Activated CD8-positive, alpha-beta memory T cell treated with anti-CD3 and anti-CD28 coated beads, Interleukin-2, amount 50 U/mL, for 24 hours (primary cell): ENCODE measurements around the gene ZNF526.
A peak's percentile ranks its signal among the peaks of the same experiment; 100 is the strongest.
"Not testable (repeated sequence)": the region's sequence is repeated elsewhere in the genome, so short reads cannot be mapped to it uniquely, and the experiment has no call there.

ENCODE experiments used
- DNase-seq: peaks from one replicate; pipeline ENCODE4 v3.0.0-alpha.2; 2020; ENCODE audit errors: extremely low read depth

The ZNF526 gene

DNA sequence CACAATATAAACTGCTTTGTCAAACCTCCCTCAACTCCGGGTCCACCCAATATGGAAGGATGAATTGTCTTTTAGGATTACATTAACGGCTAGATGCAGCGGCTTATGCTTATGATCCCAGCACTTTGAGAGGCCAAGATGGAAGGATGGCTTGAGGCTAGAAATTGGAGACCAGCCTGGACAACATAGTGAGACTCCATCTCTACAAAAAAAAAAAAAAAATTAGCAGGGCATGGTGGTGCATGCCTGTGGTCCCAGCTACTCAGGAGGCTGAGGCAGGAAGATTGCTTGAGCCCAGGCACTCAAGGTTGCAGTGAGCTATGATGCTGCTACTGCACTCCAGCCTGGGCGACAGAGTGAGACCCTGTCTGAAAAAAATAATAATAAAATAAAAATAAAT lies 46.0 kb downstream of the ZNF526 start:
- not testable (repeated sequence) for DNase-seq

DNA sequence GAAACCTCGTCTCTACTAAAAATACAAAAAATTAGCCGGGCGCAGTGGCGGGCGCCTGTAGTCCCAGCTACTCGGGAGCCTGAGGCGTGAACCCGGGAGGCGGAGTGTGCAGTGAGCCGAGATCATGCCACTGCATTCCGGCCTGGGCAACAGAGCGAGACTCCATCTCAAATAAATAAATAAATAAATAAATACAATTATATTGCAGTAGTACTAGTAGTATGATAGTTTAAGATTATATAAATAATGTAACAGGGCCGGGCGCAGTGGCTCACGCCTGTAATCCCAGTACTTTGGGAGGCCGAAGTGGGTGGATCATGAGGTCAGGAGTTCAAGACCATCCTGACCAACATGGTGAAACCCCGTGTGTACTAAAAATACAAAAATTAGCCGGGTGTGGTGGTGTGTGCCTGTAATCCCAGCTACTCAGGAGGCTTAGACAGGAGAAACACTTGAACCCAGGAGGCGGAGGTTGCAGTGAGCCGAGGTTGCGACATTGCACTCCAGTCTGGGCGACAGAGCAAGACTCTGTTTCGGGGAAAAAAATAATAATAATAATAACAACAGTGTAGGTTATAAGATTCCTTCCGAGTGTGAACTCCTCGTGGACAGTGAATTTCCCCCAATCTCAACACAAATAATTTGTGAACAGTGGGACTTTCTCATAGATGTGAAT lies 47.0 kb downstream of the ZNF526 start:
- not testable (repeated sequence) for DNase-seq

DNA sequence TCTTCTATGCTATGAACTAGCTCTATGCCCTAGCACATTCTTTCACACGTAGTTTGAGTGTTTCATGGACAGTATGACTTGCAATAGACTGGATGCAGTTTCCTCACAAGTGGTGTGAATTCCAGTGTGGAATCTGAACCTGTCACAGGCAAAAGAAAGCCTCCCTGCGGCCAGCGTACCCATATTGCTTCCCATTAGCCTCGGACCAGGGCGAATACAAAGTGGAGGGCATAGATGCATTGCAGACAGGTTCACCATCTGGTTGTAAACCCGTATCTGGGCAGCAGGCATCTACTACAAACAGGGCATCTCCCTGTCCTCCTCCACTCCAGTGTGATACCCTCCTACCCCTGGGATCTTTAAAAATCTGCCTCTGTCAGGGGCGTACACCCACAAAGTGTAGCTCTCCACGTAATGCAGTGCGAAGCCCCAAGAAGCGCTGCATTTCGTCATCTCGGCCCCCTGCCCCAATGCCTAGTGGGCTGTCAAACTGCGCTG lies 47.6 kb downstream of the ZNF526 start:
- no peak for DNase-seq

DNA sequence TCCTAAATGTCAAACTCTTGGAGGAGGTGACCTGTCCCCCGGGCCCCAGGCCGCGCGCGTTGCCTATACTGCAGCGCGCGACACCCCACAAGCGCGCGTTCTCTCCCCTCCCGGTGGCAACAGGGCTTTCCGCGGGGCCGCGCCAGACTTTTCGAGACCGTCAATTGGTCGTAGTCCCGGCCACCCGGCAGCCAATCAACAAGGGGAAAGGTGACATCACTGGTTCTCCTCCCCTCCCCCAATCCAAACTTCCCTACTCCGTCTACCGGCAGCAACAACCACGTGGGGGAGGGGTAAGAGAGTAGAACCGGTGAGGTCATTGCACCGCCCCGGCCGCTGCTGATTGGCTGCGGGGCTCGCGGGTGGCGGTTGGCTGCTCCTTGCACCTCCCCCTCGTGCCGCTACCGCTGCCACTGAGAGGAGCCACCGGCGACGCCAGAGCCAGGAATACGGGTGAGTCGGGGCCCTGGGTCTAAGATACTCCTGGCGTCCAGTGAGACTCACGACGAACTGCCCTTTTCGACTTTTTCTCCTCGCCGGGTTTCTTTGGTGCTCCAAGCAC lies 48.1 kb downstream of the ZNF526 start:
- peak; percentile 98 for DNase-seq

DNA sequence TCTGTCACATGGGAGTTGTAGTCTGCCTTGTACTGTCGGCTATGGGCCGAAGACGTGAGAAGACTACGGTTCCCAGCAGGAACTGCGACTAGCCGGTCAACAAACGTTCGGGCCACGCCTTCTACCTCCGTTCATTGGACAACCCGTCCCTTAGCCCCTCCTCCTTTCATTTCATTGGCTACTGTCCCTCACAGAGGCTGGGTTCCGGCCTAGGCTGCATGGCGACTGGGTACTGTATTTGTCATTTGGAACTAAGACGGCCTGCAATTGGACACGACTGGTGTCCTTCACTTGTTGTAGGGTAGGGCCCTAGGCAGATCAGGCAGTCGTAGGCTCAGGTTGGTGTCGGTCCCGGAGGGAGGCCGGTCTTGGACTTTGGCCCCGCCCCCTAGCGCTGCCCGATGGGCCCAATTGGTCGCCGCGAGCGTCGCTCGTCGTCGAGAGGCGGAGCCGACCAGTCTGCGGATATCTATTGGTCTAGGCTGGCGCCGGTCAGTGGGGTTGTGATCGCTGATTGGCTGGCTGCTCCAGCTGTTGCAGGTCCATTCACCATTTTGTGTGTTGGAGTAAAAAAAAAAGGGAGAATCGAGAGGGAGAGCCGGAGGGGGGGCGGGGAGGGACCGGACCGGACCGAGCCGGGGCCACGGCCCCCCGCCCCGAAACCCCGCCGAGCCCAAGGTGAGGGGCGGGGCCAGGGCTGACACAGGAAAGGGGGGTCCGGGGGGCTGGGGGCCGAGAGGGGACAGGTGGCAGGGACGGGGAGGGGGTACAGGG lies 48.8 kb downstream of the ZNF526 start, which contains the start of gene CIC:
CIC (plus strand) TSS at position 549 of the 774 bp plus-strand sequence. CDS start 2,532 bp downstream, outside the sequence.
- peak; percentile 97 for DNase-seq

DNA sequence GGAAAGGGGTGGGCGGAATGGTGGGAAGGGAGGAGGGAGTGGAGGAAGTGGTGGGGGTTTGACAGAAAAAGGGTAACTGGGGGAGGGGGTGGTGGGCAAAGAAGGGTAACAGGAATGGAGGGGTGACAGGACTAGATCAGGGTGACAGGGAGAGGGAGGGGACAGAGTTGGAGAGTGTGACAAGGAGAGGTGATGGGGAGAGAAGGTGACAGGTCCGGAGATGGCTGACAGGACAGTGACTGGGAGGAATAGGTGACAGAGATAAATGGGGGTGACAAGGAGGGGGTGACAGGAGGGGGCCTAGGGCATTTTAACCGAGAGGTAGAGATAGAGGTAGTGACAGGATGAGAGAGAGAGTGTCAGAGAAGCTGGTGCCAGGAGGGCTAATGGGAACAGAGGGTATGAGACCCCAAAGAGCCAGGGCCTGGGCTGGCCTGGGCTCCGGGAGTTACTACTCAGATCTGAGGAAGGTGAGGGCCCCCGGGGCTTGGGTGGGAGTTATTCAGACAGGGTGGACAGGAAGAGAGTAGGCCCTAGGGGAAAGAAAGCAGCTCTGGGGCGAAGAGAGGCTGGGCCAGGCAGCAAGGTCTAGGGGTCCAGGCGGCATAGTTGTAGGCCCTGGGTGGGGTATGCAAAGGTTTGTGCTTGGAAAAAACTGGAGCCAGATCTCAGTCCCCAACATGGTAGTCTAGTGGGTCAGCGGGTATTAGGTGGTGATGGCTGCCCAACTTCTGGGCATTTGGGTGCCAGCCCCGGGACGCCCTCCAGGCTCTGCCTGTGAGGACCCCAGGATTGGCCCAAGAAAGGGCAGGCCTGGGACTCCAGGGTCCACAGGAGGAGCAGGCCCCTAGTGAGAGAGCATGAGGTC lies 49.6 kb downstream of the ZNF526 start:
- DNase-seq: no peak

DNA sequence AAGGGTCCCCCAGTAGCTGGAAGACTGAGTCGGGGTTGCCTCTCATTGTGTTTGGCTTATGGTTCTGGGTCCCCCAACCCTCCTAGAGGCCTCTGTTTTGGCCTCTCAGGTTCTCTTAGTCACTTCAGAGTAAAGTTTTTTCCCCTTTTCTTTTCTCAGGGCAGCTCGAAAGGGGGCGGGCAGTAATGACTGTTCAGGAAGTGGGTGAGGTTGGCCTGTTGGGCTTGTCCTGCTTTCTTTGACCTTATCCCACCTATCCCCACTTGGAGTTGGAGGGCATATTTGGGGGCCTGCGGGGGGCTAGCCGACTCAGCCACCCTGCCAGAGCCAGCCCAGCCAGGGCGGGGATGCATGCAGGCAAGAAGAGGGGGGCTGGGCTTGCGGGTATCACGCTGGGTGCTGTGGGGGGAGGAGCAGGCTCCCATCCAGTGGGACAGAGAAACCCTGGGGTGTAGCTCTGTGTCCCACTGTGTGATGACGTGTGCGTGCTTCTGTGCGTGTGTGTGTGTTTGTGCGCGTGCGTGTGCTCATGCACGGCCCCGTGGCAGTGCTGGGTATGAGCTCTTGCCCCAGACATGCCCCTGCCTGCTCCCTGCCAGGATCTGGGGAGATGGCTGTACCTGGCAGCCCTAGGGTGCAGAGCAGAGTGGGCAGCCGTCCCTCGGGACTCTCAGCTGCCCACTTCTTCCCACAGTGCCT lies 50.4 kb downstream of the ZNF526 start:
- no peak for DNase-seq

DNA sequence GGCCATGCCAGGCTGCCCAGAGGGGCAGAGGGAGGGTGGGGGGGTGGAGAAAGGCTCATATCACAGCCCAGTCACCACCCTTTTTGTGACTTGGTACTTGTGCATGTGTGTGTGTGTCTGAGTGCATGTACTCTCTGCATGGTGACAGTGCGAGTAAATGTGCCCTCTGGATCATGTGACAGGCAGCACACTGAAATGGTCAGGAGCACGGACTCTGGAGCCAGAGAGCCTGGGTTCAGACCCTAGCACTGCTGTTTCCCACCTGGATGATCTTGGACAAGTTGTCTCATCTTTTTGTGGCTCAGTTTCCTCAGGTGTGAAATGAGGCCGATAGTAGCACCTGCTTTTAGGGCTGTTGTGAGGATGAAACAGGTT lies 50.9 kb downstream of the ZNF526 start:
- DNase-seq: no peak

DNA sequence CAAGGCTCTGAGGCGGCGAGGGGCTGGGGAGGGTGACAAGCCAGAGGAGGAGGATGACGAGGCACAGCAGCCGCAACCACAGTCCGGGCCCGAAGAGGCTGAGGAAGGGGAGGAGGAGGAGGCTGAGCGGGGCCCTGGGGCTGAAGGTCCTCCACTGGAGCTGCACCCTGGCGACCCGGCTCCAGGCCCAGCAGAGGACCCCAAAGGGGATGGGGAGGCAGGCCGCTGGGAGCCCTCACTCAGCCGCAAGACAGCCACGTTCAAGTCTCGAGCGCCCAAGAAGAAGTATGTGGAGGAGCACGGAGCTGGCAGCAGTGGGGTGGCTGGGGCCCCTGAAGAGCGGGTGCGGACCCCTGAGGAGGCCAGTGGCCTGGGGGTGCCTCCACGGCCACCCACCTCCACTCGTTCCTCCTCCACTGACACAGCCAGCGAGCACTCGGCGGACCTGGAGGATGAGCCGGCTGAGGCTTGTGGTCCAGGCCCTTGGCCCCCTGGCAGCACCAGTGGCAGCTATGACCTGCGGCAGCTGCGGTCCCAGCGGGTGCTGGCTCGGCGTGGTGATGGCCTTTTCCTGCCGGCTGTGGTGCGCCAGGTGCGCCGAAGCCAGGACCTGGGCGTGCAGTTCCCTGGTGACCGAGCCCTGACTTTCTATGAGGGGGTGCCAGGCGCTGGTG lies 51.9 kb downstream of the ZNF526 start:
- DNase-seq: no peak

DNA sequence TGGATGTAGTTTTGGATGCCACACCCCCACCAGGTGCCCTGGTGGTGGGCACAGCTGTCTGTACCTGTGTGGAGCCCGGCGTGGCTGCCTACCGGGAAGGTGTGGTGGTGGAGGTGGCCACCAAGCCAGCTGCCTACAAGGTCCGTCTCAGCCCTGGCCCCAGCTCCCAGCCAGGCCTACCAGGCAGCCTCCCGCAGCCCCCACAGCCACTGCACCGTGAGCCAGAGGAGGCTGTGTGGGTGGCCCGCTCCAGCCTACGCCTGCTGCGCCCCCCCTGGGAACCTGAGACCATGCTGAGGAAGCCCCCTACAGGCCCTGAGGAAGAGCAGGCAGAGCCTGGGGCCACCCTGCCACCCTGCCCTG lies 52.4 kb downstream of the ZNF526 start:
- DNase-seq: no peak

DNA sequence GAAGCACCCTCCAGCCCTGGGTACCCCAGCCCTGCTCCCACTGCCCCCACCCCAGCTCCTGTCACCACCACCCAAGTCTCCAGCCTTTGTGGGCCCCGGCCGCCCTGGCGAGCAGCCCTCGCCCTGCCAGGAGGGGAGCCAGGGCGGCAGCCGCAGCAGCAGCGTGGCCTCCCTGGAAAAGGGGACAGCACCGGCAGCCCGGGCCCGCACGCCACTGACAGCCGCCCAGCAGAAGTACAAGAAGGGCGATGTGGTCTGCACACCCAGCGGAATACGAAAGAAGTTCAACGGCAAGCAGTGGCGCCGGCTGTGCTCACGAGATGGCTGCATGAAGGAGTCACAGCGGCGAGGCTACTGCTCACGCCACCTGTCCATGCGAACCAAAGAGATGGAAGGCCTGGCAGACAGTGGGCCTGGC lies 52.9 kb downstream of the ZNF526 start:
- DNase-seq: no peak

DNA sequence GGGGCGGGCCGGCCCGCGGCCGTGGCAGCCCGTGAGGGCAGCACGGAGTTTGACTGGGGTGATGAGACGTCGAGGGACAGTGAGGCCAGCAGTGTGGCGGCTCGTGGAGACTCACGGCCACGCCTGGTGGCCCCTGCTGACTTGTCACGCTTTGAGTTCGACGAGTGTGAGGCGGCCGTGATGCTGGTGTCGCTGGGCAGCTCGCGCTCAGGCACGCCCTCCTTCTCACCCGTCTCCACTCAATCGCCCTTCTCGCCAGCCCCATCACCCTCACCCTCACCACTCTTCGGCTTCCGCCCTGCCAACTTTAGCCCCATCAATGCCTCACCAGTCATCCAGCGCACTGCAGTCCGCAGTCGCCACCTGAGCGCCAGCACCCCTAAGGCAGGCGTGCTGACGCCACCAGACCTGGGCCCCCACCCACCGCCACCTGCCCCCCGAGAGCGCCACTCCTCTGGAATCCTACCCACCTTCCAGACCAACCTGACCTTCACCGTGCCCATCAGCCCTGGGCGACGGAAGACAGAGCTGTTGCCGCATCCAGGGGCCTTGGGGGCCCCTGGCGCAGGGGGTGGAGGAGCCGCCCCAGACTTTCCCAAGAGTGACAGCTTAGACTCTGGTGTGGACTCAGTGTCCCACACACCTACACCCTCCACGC lies 53.4 kb downstream of the ZNF526 start:
- DNase-seq: no peak

DNA sequence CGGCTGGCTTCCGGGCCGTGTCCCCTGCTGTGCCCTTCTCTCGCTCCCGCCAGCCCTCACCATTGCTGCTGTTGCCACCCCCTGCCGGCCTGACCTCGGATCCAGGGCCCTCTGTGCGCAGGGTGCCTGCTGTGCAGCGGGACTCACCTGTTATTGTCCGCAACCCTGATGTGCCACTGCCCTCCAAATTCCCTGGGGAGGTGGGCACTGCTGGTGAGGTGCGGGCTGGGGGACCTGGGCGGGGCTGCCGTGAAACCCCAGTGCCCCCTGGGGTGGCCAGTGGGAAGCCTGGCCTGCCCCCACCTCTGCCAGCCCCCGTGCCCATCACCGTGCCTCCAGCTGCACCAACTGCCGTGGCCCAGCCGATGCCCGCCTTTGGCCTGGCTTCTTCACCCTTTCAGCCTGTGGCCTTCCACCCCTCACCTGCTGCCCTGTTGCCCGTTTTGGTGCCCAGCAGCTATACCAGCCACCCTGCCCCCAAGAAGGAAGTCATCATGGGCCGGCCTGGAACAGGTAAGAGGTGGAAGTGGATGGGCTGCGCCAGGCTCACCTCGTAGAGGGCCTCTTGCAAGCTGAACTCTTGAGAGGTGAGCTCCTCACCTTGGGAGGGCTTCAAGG lies 54.1 kb downstream of the ZNF526 start:
- no peak for DNase-seq

DNA sequence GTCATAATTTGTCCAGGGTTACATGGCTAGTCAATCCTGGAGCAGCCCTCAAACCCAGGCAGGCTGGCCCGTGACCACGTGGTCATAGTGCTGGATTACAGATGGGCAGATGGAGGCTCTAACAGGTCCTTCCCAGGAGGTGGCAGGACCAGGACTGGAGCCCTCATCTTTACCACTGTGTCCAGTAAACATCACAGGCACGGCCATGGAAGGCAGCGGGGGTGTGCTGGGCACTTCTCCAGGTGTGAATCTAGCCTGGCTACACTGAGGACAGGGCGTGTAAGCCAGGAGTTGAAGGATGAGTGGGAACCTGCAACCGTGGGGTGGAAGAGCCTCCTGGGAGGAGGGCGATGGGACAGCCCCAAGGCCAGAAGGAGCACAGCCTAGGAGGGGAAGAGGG lies 55.0 kb downstream of the ZNF526 start:
- DNase-seq: no peak

DNA sequence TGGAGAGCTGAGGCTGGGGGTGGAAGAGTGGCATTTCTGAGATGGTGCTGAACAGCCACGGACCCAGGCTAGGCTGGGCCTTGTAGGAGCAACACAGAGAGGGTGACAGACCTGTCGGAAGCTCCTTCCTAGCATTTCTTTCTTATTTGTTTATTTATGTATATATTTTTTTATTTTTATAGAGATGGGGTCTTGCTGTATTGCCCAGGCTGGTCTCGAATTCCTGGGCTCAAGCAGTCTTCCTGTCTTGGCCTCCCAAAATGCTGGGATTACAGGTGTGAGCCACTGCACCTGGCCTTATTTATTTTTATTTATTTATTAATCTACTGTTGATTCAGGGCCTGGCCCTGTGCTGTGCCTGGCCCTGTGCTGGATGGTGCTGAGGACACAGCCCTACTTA lies 55.4 kb downstream of the ZNF526 start:
- no peak for DNase-seq

DNA sequence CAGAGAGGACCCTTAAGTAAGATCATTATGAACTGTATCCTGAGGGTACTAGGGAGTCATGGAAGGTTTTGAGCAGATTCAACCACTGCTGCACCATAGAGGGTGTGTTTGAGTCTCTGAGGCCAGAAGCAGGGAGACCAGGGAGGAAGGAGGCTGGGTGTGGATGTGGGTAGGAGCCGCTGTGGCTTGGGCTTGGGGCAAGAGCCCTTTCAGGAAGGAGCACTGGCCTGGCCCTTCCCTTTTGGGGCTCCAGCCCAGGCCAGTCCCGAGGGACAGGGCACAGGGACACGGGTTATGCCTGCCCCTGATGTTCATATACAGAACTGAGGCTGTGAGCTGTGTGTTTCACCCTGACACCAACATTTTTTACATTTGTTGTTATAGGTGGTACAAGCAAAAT lies 56.2 kb downstream of the ZNF526 start:
- no peak for DNase-seq

DNA sequence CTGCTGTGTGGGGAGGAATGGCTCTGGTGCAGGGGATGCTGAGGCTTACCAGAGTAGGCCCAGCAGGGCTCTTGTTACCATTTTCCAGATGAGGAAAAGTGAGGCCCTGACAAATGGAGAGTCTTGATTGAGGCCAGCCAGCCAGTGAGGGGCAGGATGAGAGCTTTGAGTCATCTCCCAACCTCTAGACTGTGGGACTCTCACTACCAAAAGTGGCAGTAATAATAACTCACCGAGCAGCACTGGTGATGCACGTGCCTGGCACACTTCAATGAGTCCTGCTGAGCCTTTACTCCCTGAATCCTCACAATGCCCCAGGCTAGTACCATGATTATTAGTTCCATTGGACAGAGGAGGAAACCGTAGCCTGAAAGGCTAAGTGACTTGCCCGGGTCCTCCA lies 56.7 kb downstream of the ZNF526 start:
- no peak for DNase-seq
